Gastroesophageal sphincter (tissue), 3 donors: ENCODE measurements around the gene RAB36.

Experiments
- CTCF ChIP-seq, 4 experiments: fragments of 200-600 bp in 2 of 4; fragments of 450-650 bp in 2 of 4; sonication (generic) in 1 of 4; IDR thresholded peaks; one replicate each; pipeline ENCODE4 v1.5.1; 2017 to 2019; ENCODE audit warnings: antibody characterized with exemption in 4 of 4, mild to moderate bottlenecking in 2 of 4, moderate library complexity in 2 of 4
- EP300 ChIP-seq: sonication (generic); formaldehyde crosslinking; IDR thresholded peaks from one replicate; pipeline ENCODE4 v1.6.1; 2017; ENCODE audit warnings: antibody characterized with exemption, mild to moderate bottlenecking

GRCh38 chr22:23169043-23169406 is 23.7 kb downstream of the RAB36 start:
- TF ChIP-seq EP300, result no peak
- no peak for TF ChIP-seq CTCF (IDR thresholded peaks at IDR 0.05)
